ENCODE data around the gene PDZD8. TPM values are rescaled to one million over a fixed set of nuclear protein-coding genes. Genes with fewer than 3 reads are reported as not detected.

Gene PDZD8
- total RNA-seq, 1 donor from 2014 or later = 27.0 TPM

GRCh38 chr10:117360994-117361667, 14.1 kb downstream of the PDZD8 start:
- intact Hi-C loops (cut with DNase I) = no loop called here
- no peak for DNase-seq (ENCODE audit: extremely low spot score in 2 of 2)
- Histone ChIP-seq H3K27me3 (no peaks in the 10 kb centered on the region), H3K9me3 (no peaks in the 10 kb centered on the region), H3K4me1 (peaks cover 41% of the 10 kb centered on the region), H3K4me3 (no peak overlapping the region), H3K27ac (no peak overlapping the region), H3K36me3 (no peaks in the 10 kb centered on the region)
- TF ChIP-seq POLR2A (IDR thresholded peaks at IDR 0.05) (no peak), POLR2AphosphoS5 (IDR thresholded peaks at IDR 0.05; ENCODE audit: insufficient read depth in 1 of 2, low read depth in 1 of 2) (no peak), CTCF (IDR thresholded peaks at IDR 0.05) (no peak)

- Histone ChIP-seq H3K36me3 (no peaks in the 10 kb centered on the region), H3K4me1 (peaks cover 31% of the 10 kb centered on the region), H3K27me3 (no peaks in the 10 kb centered on the region), H3K4me3 (no peak overlapping the region), H3K9me3 (no peaks in the 10 kb centered on the region), H3K27ac (no peak overlapping the region)
- TF ChIP-seq POLR2A (IDR thresholded peaks at IDR 0.05) (no peak), POLR2AphosphoS5 (IDR thresholded peaks at IDR 0.05; ENCODE audit: insufficient read depth in 1 of 2, low read depth in 1 of 2) (no peak), CTCF (IDR thresholded peaks at IDR 0.05) (no peak)
- no peak for DNase-seq (ENCODE audit: extremely low spot score in 2 of 2)
- intact Hi-C loops (cut with DNase I) = no loop called here
Measured at GRCh38 chr10:117360016-117360415, 15.2 kb downstream of the PDZD8 start.

GRCh38 chr10:117355072-117355471, 20.2 kb downstream of the PDZD8 start:
- Histone ChIP-seq H3K27me3 (no peaks in the 10 kb centered on the region), H3K27ac (no peak overlapping the region), H3K4me1 (peaks cover 26% of the 10 kb centered on the region), H3K4me3 (no peak overlapping the region), H3K36me3 (no peaks in the 10 kb centered on the region), H3K9me3 (no peaks in the 10 kb centered on the region)
- TF ChIP-seq POLR2AphosphoS5 (IDR thresholded peaks at IDR 0.05; ENCODE audit: insufficient read depth in 1 of 2, low read depth in 1 of 2) = no peak
- TF ChIP-seq POLR2A (IDR thresholded peaks at IDR 0.05) = no peak
- no peak for TF ChIP-seq CTCF (IDR thresholded peaks at IDR 0.05)
- no peak for DNase-seq (ENCODE audit: extremely low spot score in 2 of 2)
- intact Hi-C loops (cut with DNase I) = no loop called here

GRCh38 chr10:117353684-117354083, 21.6 kb downstream of the PDZD8 start:
- no peaks in the 10 kb centered on the region for H3K36me3 ChIP-seq
- H3K9me3 ChIP-seq = no peaks in the 10 kb centered on the region
- no peak for DNase-seq (ENCODE audit: extremely low spot score in 2 of 2)
- no peaks in the 10 kb centered on the region for H3K27me3 ChIP-seq
- TF ChIP-seq POLR2A (IDR thresholded peaks at IDR 0.05) (no peak), CTCF (IDR thresholded peaks at IDR 0.05) (no peak), POLR2AphosphoS5 (IDR thresholded peaks at IDR 0.05; ENCODE audit: insufficient read depth in 1 of 2, low read depth in 1 of 2) (no peak)
- intact Hi-C loops (cut with DNase I) = no loop called here
- no peak overlapping the region for H3K4me3 ChIP-seq
- H3K27ac ChIP-seq = no peak overlapping the region
- H3K4me1 ChIP-seq = peaks cover 37% of the 10 kb centered on the region

- H3K4me1 ChIP-seq = peaks cover 45% of the 10 kb centered on the region
- H3K9me3 ChIP-seq = no peaks in the 10 kb centered on the region
- DNase-seq (ENCODE audit: extremely low spot score in 2 of 2) = no peak
- no peak overlapping the region for H3K4me3 ChIP-seq
- H3K27ac ChIP-seq = no peak overlapping the region
- no peaks in the 10 kb centered on the region for H3K36me3 ChIP-seq
- H3K27me3 ChIP-seq = no peaks in the 10 kb centered on the region
- intact Hi-C loops (cut with DNase I) = no loop called here
- TF ChIP-seq CTCF (IDR thresholded peaks at IDR 0.05) = no peak
- no peak for TF ChIP-seq POLR2A (IDR thresholded peaks at IDR 0.05)
- no peak for TF ChIP-seq POLR2AphosphoS5 (IDR thresholded peaks at IDR 0.05; ENCODE audit: insufficient read depth in 1 of 2, low read depth in 1 of 2)
Measured at GRCh38 chr10:117352724-117353123, 22.5 kb downstream of the PDZD8 start.
